SK-N-MC (cell line): Measurements from ENCODE around the gene NOTO.

ENCODE experiments used
- DNase-seq: peaks from one replicate; pipeline ENCODE4 v3.0.0-alpha.2; 2011; ENCODE audit warnings: low read depth, low spot score
- H3K27ac ChIP-seq: fragments of 200-600 bp; sonication (generic); 2 replicates; pipeline ENCODE4 v1.5.1; 2016; ENCODE audit warnings: mixed run types
- H3K36me3 ChIP-seq: fragments of 200-600 bp; sonication (generic); 2 replicates; pipeline ENCODE4 v1.6.1; 2017; ENCODE audit warnings: antibody characterized with exemption, low read length, mixed read lengths; ENCODE audit not compliant: insufficient read depth
- H3K4me3 ChIP-seq: fragments of 200-600 bp; sonication (generic); 2 replicates; pipeline ENCODE4 v1.5.1; 2016
- H3K9ac ChIP-seq: fragments of 200-600 bp; sonication (generic); 2 replicates; pipeline ENCODE4 v1.8.0; 2017; ENCODE audit warnings: mixed run types, mixed read lengths; ENCODE audit not compliant: insufficient read length
- H3K9me3 ChIP-seq: fragments of 200-600 bp; sonication (generic); 2 replicates; pipeline ENCODE4 v1.6.1; 2017; ENCODE audit warnings: low read depth, mild to moderate bottlenecking, antibody characterized with exemption, low read length, moderate library complexity, mixed read lengths
- EZH2 ChIP-seq: fragments of 200-600 bp; sonication (generic); IDR thresholded peaks from one replicate; pipeline ENCODE4 v1.6.1; 2017; ENCODE audit warnings: antibody characterized with exemption
- FOXP2 ChIP-seq: optimal IDR thresholded peaks from 2 replicates; pipeline ENCODE3; 2011; ENCODE audit warnings: mild to moderate bottlenecking, moderate library complexity; ENCODE audit not compliant: insufficient read depth; ENCODE audit errors: extremely low read length, control extremely low read depth
- POLR2AphosphoS5 ChIP-seq: IDR thresholded peaks from 2 replicates; pipeline ENCODE4 v1.6.1; 2012; ENCODE audit warnings: mild to moderate bottlenecking, low read depth, low read length, borderline replicate concordance

The NOTO gene

DNA sequence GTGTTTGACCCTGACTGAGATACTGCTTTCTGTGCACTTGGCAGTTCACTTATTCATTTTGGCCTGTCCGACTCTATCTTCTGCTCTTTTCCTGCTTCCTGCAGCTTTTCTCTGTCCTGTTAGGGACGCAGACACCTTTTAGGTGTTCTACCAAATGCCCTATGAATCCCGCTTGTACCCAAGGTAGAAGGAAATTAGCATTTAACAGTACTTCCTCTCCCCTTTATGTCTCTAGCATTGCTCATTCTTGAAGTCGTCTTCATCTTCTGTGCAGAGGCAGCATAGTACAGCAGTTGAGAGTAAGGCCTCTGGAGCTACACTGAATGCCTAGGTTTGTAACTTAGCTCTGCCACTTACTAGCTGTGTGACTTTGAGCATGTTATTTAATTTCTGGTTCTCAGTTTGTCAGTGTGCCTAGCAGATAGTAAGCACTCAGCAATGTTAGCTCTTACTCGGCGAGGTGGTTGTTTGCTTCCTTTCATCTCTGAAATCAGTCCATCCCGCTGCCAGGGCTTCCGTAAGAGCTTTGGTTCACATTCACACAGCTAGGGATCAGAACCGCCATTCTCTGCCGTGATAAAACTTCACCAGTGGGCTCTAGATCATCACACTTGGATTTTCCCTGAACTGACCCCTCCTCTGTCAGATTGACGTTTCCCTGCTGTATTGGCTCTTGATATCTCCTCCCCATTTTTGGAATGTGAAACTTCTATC is 33.1 kb downstream of the NOTO start:
- Histone ChIP-seq H3K9ac (peak overlapping the region; percentile 99), H3K27ac (peak overlapping the region; percentile 89), H3K9me3 (no peaks in the 10 kb centered on the region), H3K36me3 (peaks cover 49% of the 10 kb centered on the region), H3K4me3 (peak overlapping the region; percentile 94)
- no peak for TF ChIP-seq FOXP2
- TF ChIP-seq EZH2 = no peak
- no peak for TF ChIP-seq POLR2AphosphoS5
- DNase-seq = no peak

DNA sequence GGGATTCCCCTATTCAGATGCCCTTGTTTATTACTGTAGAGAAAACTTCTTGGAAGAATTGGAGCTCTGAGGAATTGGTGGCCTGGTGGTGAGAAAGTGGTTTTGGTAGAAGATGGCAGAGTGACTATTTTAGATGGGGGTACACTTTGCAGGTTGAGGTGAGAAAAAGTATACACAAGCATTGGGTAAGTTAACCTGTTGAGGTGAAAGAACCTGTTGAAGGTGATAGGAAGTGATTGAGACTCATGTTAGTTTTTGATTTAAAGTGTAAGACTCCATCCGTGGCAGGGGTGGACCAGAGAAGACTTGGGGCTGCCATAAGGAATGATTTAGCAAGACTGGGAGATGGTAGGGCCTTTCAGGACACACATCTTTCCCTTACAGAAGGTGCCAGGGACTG is 34.8 kb downstream of the NOTO start:
- Histone ChIP-seq H3K27ac (no peak overlapping the region), H3K9ac (peak overlapping the region; percentile 19), H3K4me3 (peak overlapping the region; percentile 94; the same call in 1 of the 2 replicates), H3K9me3 (no peaks in the 10 kb centered on the region), H3K36me3 (peaks cover 65% of the 10 kb centered on the region)
- no peak for DNase-seq
- no peak for TF ChIP-seq EZH2
- TF ChIP-seq FOXP2 = no peak
- TF ChIP-seq POLR2AphosphoS5 = no peak

DNA sequence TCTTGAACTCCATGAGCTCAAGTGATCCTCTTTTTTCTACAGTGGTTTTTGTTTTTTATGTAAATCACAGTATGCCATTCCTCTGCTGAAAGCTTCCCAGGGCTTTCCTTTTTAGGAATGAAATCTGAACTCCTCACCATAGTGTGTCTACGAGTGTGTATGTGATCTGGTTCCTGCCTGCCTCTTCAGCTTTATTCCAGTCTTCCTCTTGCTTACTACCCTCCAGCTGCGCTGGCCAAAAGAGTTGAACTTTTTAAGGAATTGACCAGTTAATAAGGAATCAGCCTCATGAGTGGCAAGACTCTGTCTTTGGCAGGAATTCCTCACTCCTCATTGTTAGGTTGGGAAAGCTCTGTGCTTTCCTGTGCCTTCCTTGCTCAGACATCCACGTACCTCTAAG is 35.8 kb downstream of the NOTO start:
- Histone ChIP-seq H3K36me3 (peaks cover 74% of the 10 kb centered on the region), H3K4me3 (no peak overlapping the region), H3K9me3 (no peaks in the 10 kb centered on the region), H3K27ac (peak overlapping the region; percentile 17; the same call in 1 of the 2 replicates), H3K9ac (peak overlapping the region; percentile 21)
- TF ChIP-seq POLR2AphosphoS5 (no peak), FOXP2 (no peak), EZH2 (no peak)
- no peak for DNase-seq

DNA sequence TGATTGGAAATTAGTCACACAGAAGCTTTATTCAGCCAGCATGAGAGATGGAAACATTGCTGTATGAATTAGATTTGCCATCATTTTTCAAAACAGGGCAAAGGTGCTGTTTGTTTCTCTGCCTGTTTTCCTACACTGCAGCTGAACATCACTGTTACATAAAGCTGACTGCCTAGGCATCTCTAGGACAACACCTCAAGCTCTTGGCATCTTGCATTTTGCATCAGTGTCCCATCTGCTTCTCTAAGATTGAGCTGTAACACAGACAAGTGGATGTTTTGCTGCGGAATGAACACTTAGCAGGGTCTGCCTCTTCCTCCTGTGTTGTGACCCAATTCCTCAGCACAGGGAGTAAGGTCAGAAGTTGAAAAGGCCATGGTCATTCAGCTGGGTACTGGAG is 36.6 kb downstream of the NOTO start:
- no peak for DNase-seq
- Histone ChIP-seq H3K36me3 (peaks cover 82% of the 10 kb centered on the region), H3K4me3 (no peak overlapping the region), H3K27ac (no peak overlapping the region), H3K9me3 (no peaks in the 10 kb centered on the region), H3K9ac (peak overlapping the region; percentile 26)
- no peak for TF ChIP-seq EZH2
- 0 out of 2 replicates have a peak, but pooled peaks have one; percentile 23 for TF ChIP-seq POLR2AphosphoS5
- TF ChIP-seq FOXP2 = no peak

DNA sequence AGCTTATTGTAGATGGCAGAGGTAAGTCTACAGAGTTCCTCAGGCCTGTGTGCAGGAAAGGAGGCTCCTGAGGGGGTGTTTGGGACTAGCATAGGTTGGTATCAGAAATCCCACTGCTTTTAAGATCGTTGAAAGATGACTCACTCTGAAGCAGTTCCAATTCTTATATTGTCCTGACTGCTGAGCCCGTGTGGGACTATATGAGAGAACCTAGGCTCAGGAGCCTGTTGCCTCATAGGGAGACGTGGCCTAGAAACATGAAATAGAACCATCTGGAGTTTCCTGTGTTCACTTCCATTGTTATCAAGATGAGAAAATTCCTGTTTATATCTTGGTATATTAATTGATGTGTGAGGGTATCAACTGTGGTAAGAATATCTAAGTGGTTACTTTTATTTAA is 37.4 kb downstream of the NOTO start:
- Histone ChIP-seq H3K9me3 (no peaks in the 10 kb centered on the region), H3K4me3 (no peak overlapping the region), H3K36me3 (peaks cover 90% of the 10 kb centered on the region), H3K27ac (no peak overlapping the region), H3K9ac (no peak overlapping the region)
- DNase-seq = no peak
- TF ChIP-seq POLR2AphosphoS5 (no peak), FOXP2 (no peak), EZH2 (no peak)

DNA sequence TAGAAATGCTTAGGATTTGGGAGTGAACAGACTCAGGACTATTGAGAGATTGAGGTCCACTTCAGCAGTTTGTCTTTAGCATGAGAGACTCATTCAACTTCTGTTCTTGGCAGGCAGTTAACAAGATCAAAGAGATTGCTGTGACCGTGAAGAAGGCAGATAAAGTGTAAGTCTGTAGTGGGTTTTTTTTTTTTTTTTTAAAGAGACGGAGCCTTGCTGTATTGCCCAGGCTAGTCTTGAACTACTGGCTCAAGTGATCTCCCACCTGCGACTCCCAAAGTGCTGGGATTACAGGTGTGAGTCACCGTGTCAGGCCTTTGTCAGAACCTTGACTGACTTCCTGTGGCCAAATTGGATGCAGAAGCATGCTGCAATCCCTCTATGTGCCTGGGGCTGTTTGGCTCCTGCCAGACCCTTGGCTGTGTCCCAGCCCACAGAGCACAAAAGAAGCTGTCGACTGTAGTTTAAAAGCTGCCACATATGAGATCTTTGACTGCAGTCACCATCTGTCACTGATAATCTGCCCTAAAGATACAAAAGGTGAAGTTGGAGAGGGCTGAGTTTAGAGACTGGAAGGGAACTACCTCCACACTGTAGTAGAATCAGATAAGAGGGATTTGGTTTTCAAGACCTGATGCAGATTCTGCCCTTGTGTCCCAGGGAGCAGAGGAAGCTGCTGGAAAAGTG is 41.7 kb downstream of the NOTO start:
- no peak for DNase-seq
- no peak for TF ChIP-seq EZH2
- no peak for TF ChIP-seq FOXP2
- TF ChIP-seq POLR2AphosphoS5 = no peak
- Histone ChIP-seq H3K9me3 (no peaks in the 10 kb centered on the region), H3K36me3 (peaks cover 97% of the 10 kb centered on the region), H3K4me3 (no peak overlapping the region), H3K9ac (peak overlapping the region; percentile 23), H3K27ac (peak overlapping the region; percentile 39; the same call in 1 of the 2 replicates)

DNA sequence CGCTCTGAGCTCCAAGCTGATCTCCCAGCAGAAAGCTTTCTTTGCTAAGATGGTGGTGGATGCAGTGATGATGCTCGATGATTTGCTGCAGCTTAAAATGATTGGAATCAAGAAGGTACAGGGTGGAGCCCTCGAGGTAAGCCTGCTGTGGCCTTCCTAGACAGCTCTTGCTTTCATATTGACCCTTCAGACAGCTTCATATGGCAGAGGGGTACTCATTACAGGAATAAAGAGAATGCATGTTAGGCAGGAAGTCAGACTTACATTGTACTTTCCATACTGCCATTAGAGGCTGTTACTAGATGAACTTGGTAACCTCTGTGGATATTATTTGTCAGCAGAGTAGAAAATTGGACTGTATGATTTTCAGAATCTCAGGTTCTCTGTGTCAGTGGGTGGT is 42.2 kb downstream of the NOTO start:
- no peak for DNase-seq
- Histone ChIP-seq H3K4me3 (no peak overlapping the region), H3K9ac (no peak overlapping the region), H3K9me3 (no peaks in the 10 kb centered on the region), H3K36me3 (peaks cover 97% of the 10 kb centered on the region), H3K27ac (0 out of 2 replicates have a peak overlapping the region, but pooled peaks have one; percentile 39)
- TF ChIP-seq FOXP2 (no peak), EZH2 (no peak), POLR2AphosphoS5 (no peak)

DNA sequence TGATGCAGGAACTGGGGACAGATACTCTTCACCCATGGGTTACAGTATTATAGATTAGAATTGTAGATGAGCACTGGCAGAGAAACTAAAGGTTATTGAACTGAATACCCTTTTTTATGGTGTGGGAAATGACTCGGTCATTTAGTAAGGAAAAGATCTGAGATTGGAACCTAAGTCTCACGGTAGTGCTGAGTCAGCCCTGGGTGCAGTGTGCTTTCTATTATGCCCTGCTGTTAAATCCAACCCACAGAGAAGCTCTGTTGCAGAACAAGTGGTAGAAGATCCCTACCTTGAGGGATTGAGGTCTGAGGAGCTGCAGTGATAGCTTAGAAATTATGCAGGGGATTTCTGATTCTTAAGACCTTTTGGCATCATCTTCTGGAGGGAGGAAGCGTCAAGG is 44.5 kb downstream of the NOTO start:
- peaks cover 97% of the 10 kb centered on the region for H3K36me3 ChIP-seq
- TF ChIP-seq FOXP2 (no peak), EZH2 (no peak), POLR2AphosphoS5 (no peak)
- H3K27ac ChIP-seq = peak overlapping the region; percentile 35; the same call in 1 of the 2 replicates
- no peak overlapping the region for H3K4me3 ChIP-seq
- H3K9me3 ChIP-seq = no peaks in the 10 kb centered on the region
- peak overlapping the region; percentile 29 for H3K9ac ChIP-seq
- no peak for DNase-seq

DNA sequence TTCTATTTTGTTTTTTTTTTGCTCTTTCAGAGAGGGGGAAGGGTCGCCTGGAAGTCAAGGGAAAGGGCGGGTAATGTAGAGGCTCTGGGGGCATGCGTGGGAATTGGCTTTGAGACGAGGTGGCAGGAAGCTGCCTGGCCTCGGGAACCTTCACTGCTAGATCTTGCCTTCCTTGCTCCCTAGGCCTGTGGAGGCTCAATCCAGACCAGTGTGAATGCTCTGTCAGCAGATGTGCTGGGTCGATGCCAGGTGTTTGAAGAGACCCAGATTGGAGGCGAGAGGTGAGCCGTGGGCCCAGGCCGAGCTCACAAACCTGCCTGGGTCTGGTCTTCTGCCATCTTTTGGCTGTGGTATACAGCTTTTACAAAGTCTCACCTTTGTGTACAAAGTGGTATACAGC is 47.3 kb downstream of the NOTO start:
- TF ChIP-seq FOXP2 (no peak), EZH2 (no peak), POLR2AphosphoS5 (no peak)
- peaks cover 98% of the 10 kb centered on the region for H3K36me3 ChIP-seq

More for the DNA sequence above, 47.3 kb downstream of the NOTO start:
- Histone ChIP-seq H3K4me3 (no peak overlapping the region), H3K27ac (no peak overlapping the region), H3K9ac (no peak overlapping the region), H3K9me3 (no peaks in the 10 kb centered on the region)
- no peak for DNase-seq
